GM19351 (cell line): ENCODE measurements around the gene PHLDB1.
"Not testable (repeated sequence)": the region's sequence is repeated elsewhere in the genome, so short reads cannot be mapped to it uniquely, and the experiment has no call there.

ENCODE experiments used
- ATAC-seq: cut with Tn5 transposase; IDR thresholded peaks from one replicate; pipeline ENCODE4 v1.9.1; 2021; ENCODE audit warnings: mild to moderate bottlenecking, moderate library complexity; ENCODE audit not compliant: unreplicated experiment

Gene PHLDB1

GRCh38 chr11:118605116-118605867 lies 2.1 kb upstream of the PHLDB1 start:
- no peak for ATAC-seq

DNA sequence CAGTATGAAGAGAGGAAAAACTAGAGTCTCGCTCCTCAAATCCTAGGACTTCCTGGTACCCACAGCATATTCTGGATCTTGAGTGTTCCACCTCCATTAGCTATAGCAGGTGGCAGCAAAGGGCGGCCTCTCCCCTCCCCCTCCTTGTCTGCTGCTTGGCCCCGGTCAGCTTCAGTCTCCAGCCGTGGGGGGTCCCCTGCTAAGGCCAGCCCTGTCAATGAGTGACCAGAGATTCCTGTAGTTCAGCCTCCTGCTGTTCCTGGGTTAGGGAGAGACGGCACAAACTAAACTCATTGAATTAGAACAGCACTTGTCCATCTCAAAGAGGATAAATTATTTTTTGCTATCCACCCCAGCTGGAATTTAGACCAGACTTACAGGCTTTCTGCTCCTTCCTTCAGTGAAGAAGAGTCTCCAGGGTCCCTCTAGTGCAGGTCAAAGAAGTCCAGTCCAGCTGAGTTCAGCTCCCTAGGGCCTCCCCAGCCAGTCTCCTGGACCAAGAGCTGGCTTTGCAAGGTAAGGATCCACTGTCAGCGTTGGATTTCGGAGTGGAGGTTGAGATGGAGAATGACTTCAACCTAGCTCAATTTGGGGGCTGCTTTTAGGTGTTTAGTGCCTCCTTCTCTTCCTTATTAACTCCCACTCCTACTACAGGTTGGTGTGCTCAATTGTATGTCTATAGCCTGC lies 1.1 kb upstream of the PHLDB1 start:
- no peak for ATAC-seq

DNA sequence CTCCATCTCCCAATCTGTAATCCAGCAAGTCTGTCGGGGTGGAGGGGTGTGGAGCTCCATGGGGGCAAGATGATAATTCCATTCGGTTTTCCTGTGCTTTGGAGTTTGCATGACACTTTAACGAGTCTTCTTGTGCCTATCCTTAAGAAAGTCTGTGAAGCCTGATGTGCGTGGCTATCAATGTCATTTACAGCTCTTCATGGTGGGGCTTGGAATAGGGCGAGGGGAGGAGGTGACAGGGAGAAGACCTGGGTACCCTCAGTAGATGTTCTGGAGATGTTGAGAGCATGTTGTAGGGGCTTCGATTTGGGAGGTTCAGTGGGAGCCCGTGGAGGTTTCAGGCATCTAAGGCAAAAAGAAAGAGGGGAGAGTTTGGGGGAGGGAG lies 579 bp upstream of the PHLDB1 start:
- ATAC-seq, result no peak

GRCh38 chr11:118608360-118609227 lies 1.2 kb downstream of the PHLDB1 start:
- ATAC-seq, result no peak

DNA sequence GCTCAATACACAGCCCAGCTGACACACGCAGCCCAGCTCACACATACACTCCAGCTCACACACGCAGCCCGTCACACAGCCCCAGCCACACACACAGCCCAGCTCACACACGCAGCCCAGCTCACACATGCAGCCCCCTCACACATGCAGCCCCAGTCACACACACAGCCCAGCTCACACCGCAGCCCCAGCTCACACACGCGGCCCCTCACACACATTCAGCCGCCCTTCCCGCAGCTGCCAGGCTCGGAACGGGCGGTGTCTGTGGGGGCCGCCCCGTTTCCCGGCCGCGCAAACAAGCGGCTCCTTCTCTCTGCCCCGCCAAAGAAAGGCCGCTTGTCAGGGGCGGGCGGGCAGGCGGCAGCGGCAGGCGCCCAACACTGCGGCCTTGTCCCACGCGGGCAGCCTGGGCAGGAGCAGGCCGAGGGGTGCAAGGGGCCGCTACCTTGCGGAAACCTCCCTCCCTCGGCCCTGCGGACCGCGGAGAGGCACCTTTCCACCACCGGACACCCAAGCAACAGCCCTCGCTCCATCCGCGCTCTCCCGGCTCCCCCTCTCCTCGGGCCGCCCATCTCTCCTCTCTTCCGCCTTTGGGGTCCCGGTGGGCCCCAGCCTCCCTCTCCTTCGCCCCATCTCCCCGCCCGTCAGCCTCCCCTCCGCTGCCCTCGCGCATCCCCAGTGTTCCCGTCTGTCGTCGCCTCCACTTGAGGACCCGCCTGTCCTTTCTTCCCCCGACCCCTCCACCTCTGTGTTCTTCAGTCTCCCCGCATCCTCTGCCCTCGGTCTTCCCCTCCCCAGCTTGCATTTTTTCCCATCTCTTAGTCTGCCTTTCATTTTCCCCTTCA lies 2.2 kb downstream of the PHLDB1 start:
- no peak for ATAC-seq

- no peak for ATAC-seq
Observed at GRCh38 chr11:118610225-118610772, 2.9 kb downstream of the PHLDB1 start.

- no peak for ATAC-seq
Observed at GRCh38 chr11:118610773-118611432, 3.5 kb downstream of the PHLDB1 start.

DNA sequence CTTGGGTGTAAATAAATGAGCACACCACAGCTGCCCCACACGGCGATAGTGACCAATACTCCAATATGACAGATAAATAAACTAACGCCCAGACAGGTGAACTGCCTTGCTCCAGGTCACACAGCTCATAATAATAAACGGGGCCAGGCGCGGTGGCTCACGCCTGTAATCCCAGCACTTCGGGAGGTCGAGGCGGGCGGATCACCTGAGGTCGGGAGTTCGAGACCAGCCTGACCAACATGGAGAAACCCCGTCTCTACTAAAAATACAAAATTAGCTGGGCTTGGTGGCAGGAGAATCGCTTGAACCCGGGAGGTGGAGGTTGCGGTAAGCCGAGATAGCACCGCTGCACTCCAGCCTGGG lies 4.0 kb downstream of the PHLDB1 start:
- ATAC-seq, result not testable (repeated sequence)

GRCh38 chr11:118612378-118612777 lies 5.0 kb downstream of the PHLDB1 start:
- no peak for ATAC-seq

DNA sequence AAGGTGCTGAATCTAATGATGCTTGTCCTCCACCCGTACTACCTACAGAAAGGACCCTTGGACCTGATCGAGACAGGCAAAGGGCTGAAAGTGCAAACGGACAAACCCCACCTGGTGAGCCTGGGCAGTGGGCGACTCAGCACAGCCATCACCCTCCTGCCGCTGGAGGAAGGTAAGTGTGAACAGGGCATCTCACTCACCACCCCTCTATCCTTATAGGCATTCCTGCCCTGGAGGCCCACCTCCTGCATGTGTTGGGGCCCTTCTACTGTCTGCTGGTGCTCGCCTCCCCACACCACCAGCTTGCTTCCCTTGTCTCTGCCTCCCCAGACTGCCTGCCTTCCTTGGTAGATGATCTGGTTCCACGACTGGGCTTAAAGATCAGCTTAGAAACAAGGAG lies 7.1 kb downstream of the PHLDB1 start:
- no peak for ATAC-seq

DNA sequence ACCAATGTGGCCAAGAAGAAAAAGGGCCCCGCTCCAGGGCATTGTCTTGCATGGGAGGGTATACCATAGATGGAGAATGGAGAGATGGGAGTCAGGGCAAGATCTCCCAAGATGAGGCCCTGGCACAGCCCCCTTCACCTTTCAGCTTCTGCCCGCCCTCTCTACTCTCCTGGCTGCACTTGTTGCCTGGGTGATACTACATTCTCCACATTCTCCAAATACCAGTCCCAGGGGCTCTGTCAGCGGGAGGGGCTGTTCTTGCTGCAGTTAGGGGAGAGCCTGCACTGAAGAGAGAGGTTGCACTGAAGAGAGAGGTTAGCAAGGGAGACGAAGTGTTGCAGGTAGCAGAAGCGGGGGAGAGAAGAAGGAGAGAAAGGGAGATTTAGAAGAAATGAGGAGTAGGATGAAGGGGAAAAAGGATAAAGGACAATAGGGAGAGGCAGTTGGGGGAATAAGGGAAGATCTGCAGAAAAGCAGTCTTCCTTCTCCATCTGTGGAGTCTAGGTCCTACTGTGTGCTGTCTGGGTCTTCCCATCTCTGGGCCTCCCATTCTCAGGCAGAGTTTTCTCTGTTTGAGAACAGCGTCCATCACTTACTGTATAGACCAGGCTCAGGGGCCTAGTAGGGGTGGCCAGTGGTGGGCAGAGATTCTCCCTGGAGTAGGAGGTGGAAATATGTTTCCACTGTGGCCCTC lies 8.0 kb downstream of the PHLDB1 start:
- no peak for ATAC-seq

GRCh38 chr11:118615976-118616371 lies 8.6 kb downstream of the PHLDB1 start:
- ATAC-seq, result no peak

- no peak for ATAC-seq
Observed at GRCh38 chr11:118618115-118618990, 10.9 kb downstream of the PHLDB1 start.

- ATAC-seq, result no peak
Observed at GRCh38 chr11:118618991-118619375, 11.6 kb downstream of the PHLDB1 start.

DNA sequence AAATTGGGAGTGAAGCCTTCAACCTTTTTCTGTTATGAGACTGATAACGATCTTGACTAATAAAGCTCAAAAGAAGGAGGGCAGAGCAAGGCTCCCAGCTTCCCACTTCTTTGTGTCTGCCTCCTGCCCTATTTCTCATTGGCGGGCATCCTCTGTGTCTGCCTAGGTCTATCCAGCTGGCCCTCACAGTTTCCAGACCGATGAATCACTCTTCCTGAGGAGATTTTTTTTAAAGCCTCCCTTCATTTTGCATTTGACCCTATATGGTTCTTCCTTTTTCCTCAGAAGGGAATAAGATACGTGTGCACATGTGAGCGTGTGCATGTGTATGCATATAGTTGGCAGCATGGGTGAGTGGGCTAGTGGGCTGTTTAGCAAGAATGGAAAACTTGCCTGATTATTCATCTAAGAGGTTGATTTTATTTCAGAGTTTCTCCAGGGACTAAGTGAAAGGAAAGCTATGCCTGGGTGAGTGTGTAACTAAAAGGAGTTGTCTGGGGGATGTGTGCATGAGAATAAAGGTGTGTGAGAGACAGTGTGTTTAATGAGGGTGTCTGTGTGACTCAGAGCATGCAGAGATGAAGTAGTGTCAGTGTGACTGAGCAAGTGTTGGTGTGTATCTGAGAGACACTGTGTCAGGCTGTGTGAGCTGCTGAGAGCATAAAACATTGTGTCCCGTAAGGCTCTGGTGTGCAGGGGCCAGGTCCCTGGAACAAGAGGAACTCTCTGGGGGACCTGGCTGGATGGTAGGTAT lies 12.2 kb downstream of the PHLDB1 start:
- no peak for ATAC-seq

GRCh38 chr11:118620529-118621070 lies 13.2 kb downstream of the PHLDB1 start:
- no peak for ATAC-seq

GRCh38 chr11:118621071-118621783 lies 13.8 kb downstream of the PHLDB1 start:
- no peak for ATAC-seq
